GM18511 (cell line): ENCODE results near the gene CAMK4.
A peak's percentile ranks its signal among the peaks of the same experiment; 100 is the strongest.

Experiments used
- ATAC-seq: cut with Tn5 transposase; IDR thresholded peaks from one replicate; pipeline ENCODE4 v1.9.1; 2021; ENCODE audit warnings: mild to moderate bottlenecking, moderate library complexity; ENCODE audit not compliant: unreplicated experiment

CAMK4 gene

GRCh38 chr5:111517853-111518501 is 293.8 kb downstream of the CAMK4 start:
- ATAC-seq, result no peak

- ATAC-seq, result no peak
Observed at GRCh38 chr5:111518777-111519176, 294.6 kb downstream of the CAMK4 start.

- no peak for ATAC-seq
Observed at GRCh38 chr5:111520908-111521307, 296.7 kb downstream of the CAMK4 start.

- no peak for ATAC-seq
Observed at GRCh38 chr5:111528056-111528455, 303.9 kb downstream of the CAMK4 start.

- peak; percentile 97 for ATAC-seq
Observed at GRCh38 chr5:111530298-111530740, 306.1 kb downstream of the CAMK4 start.

GRCh38 chr5:111532886-111533582 is 308.9 kb downstream of the CAMK4 start:
- ATAC-seq, result no peak

- no peak for ATAC-seq
Observed at GRCh38 chr5:111535879-111536549, 311.8 kb downstream of the CAMK4 start.

GRCh38 chr5:111537141-111538024 is 313.2 kb downstream of the CAMK4 start:
- ATAC-seq, result no peak
